Pericardium fibroblast (primary cell): Measurements from ENCODE around the gene PLEKHA6. TPM values are rescaled to one million over a fixed set of nuclear protein-coding genes. Genes with fewer than 3 reads are reported as not detected.

Experiments used
- total RNA-seq: library from RNA; depleted of rRNA; stranded (reverse); fragments of >200 nt; gene quantifications from 2 replicates; pipeline ENCODE4 v1.2.3, GENCODE V29; 2015

PLEKHA6 gene, protein sequence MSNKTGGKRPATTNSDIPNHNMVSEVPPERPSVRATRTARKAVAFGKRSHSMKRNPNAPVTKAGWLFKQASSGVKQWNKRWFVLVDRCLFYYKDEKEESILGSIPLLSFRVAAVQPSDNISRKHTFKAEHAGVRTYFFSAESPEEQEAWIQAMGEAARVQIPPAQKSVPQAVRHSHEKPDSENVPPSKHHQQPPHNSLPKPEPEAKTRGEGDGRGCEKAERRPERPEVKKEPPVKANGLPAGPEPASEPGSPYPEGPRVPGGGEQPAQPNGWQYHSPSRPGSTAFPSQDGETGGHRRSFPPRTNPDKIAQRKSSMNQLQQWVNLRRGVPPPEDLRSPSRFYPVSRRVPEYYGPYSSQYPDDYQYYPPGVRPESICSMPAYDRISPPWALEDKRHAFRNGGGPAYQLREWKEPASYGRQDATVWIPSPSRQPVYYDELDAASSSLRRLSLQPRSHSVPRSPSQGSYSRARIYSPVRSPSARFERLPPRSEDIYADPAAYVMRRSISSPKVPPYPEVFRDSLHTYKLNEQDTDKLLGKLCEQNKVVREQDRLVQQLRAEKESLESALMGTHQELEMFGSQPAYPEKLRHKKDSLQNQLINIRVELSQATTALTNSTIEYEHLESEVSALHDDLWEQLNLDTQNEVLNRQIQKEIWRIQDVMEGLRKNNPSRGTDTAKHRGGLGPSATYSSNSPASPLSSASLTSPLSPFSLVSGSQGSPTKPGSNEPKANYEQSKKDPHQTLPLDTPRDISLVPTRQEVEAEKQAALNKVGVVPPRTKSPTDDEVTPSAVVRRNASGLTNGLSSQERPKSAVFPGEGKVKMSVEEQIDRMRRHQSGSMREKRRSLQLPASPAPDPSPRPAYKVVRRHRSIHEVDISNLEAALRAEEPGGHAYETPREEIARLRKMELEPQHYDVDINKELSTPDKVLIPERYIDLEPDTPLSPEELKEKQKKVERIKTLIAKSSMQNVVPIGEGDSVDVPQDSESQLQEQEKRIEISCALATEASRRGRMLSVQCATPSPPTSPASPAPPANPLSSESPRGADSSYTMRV
- total RNA-seq = 1.0 and 2.7 TPM in 2 replicates

DNA sequence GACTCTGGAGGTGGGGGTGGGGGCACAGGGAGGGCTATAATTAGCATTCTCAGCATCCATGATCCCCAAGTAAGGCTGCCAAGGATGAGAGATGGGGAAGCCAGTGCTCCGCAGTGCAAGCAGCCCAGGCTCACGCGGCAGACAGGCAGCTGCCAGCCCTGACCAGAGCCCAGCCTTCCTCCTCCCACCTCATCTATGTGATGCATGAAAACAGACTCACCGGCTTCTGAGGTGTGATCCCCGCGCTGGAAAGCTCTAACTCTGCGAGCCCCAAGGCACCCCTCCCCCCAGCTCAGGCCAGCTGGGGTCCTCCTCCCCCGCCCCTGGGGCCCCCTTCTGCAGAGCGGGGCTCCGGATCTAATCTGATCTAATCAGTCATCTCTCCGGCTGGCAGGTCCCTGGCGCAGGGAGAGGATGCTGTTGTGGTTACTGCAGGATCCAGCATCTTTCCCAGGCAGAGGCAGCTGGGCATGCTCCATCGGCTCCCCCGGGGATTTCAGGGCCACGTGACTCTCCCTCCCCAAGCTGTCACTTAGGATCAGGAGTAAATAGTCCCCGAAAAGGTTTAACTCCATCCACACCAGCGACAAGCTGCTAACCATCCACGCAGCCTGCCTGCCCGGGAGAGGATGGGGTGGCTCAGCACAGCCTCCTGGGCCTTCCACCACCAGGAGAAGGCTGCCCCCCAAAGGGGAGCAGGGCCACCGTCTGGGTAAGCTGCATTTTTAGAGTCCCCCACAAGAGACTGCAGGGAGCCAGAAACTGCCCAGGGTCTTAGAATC, at the start of gene PLEKHA6:
Gene PLEKHA6, minus strand, starts transcription at position 456 of the 782 bp plus-strand sequence. CDS start 86,202 bp downstream, outside the sequence.

DNA sequence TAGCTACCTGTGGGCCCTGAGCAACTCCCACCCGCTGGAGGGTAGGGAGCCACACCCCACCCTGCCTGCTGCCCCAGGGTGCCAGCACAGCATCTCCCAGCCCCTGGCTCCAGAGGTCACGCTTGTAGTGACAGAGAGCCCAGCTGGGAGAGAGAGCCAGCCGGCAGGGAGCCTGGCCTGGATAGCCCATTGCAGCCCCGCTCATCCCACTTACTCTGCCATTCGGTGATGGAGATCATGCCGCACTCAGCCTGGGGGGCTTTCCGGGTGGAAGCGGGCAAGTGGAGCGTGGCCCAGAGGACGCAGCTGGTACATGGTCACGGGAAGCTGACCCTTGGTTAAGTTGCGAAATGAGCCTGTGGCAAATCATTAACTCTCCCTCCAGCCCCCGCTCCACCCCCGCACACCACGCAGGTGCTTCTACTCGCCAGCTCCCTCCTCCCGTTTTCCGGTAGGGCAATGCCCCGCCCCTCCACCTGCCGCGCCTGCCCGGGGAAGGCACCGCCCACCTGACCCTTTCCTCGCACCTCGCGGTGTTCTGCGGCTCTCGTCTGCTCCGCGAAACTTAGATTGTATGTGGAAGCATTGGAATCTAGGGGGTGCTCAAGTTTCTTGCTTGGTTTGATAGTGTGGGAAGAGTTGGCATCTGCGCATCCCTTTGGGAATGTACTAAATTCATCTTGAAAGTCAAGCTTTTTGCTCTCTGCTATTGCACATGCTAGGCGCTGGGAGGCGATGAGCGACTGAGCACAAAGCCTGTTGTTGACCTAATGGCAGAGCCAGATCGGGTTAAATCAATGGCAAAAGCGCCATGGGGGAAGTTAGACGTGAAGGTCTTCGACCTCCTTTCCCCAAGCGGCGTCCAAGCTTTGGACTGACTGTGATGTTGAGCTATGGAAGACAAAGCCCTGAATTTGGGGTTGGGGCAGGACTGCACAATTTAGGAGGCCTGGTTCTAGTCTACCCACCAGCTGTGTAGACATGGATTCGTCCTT, 145.8 kb downstream of the PLEKHA6 start, which contains the start of gene GOLT1A:
Gene GOLT1A, minus strand, starts transcription at position 321 of the 995 bp plus-strand sequence. Its CDS starts 82 bp downstream, at position 239.

GRCh38 chr1:204196068-204196795, 163.5 kb downstream of the PLEKHA6 start, which contains the start of gene KISS1:
TSS of gene KISS1 (minus strand) at chr1:204196491. CDS start at chr1:204192876, 3,615 bp downstream.

Other genes with a start within 250 kb of the PLEKHA6 start
- 12.7 and 19.2 TPM in 2 replicates for gene ETNK2, start 207.9 kb downstream of the PLEKHA6 start, total RNA-seq
- not detected in 2 replicates for gene REN, start 193.6 kb downstream of the PLEKHA6 start, total RNA-seq
- gene KISS1, start 163.4 kb downstream of the PLEKHA6 start, total RNA-seq = not detected in 2 replicates
- not detected in 2 replicates for gene GOLT1A, start 145.9 kb downstream of the PLEKHA6 start, total RNA-seq
- 28.6 and 29.3 TPM in 2 replicates for gene PPP1R15B, start 51.9 kb upstream of the PLEKHA6 start, total RNA-seq
- 2.1 and 4.6 TPM in 2 replicates for gene PIK3C2B, start 134.9 kb upstream of the PLEKHA6 start, total RNA-seq
- 5.9 and 6.3 TPM in 2 replicates for gene MDM4, start 156.5 kb upstream of the PLEKHA6 start, total RNA-seq